Natural killer cell (primary cell): Measurements from ENCODE around the gene ZNF234. TPM values are rescaled to one million over a fixed set of nuclear protein-coding genes. Genes with fewer than 3 reads are reported as not detected.
"Not testable (repeated sequence)": the region's sequence is repeated elsewhere in the genome, so short reads cannot be mapped to it uniquely, and the experiment has no call there.

Experiments used
- ATAC-seq, 3 donors: fragments of 150-1000 bp in 2 of 3; fragments of 200-7000 bp in 1 of 3; cut with Tn5 transposase; 1 replicate in 1 of 3; 2 replicates in 2 of 3; pipeline ENCODE4 v1.10.0; 2021; ENCODE audit warnings: mild to moderate bottlenecking in 2 of 3, moderate library complexity in 2 of 3
- DNase-seq, 2 donors: peaks; one replicate each; pipeline versions ENCODE4 v3.0.0 to v3.0.0-alpha.2; 2013 to 2021; ENCODE audit warnings: mixed read lengths in 1 of 2
- H3K27ac ChIP-seq: one replicate; pipeline ENCODE4 v1.5.1; 2013; ENCODE audit warnings: mild to moderate bottlenecking, low read length
- H3K27me3 ChIP-seq: one replicate; pipeline ENCODE4 v1.6.1; 2013; ENCODE audit warnings: low read length; ENCODE audit not compliant: control insufficient read depth, insufficient read depth
- H3K36me3 ChIP-seq: one replicate; pipeline ENCODE4 v1.6.1; 2013; ENCODE audit warnings: low read length; ENCODE audit not compliant: control insufficient read depth, insufficient read depth
- H3K4me1 ChIP-seq: one replicate; pipeline ENCODE4 v1.6.1; 2013; ENCODE audit warnings: low read length; ENCODE audit not compliant: control insufficient read depth, insufficient read depth
- H3K4me3 ChIP-seq: one replicate; pipeline ENCODE4 v1.5.1; 2013; ENCODE audit warnings: low read length
- H3K9me3 ChIP-seq: one replicate; pipeline ENCODE4 v1.6.1; 2013; ENCODE audit warnings: low read length; ENCODE audit not compliant: control insufficient read depth, insufficient read depth
- H3K27ac Mint-ChIP-seq, 2 donors: one replicate each; pipeline ENCODE4 v1.8.0; 2022; ENCODE audit warnings: mild to moderate bottlenecking in 2 of 2, mixed read lengths in 2 of 2, moderate library complexity in 1 of 2
- H3K27me3 Mint-ChIP-seq, 2 donors: one replicate each; pipeline ENCODE4 v1.8.0; 2022; ENCODE audit warnings: low read depth in 2 of 2, mixed read lengths in 2 of 2
- H3K36me3 Mint-ChIP-seq: one replicate; pipeline ENCODE4 v1.8.0; 2022; ENCODE audit warnings: mixed read lengths
- H3K4me1 Mint-ChIP-seq, 2 donors: one replicate each; pipeline ENCODE4 v1.8.0; 2022; ENCODE audit warnings: mixed read lengths in 2 of 2
- H3K4me3 Mint-ChIP-seq: one replicate; pipeline ENCODE4 v1.8.0; 2022; ENCODE audit warnings: mild to moderate bottlenecking, moderate library complexity, mixed read lengths
- H3K9me3 Mint-ChIP-seq, 2 donors: one replicate each; pipeline ENCODE4 v1.8.0; 2022; ENCODE audit warnings: mixed read lengths in 2 of 2
- WGBS: methylation state at CpG from one replicate; pipeline ENCODE4 v1.1.7; 2013; ENCODE audit warnings: missing lambda C conversion rate; ENCODE audit not compliant: insufficient coverage; 5-methylcytosine and 5-hydroxymethylcytosine counted together
- intact Hi-C: fragments of 100-400 bp; cut with micrococcal nuclease; formaldehyde crosslinking; loops from one replicate; pipeline ENCODE4 v1.14.2; 2022
- total RNA-seq, 4 donors: library from RNA; stranded (reverse); fragments of 120-200 nt in 1 of 4; gene quantifications; one replicate each; pipeline versions ENCODE4 v1.2.3 to v1.2.4, GENCODE V29; 2013 to 2022
- TF ChIP-seq, protein P1 (sequence below): fragments of 200-600 bp; IDR thresholded peaks from one replicate; pipeline ENCODE4 v1.8.0; 2022; ENCODE audit warnings: antibody characterized with exemption

The ZNF234 gene
- total RNA-seq, 3 donors from 2014 or later (not counting 1 experiment from before 2014, with no cell fraction given), result 3.9 to 7.5 (median 5.5) TPM

DNA sequence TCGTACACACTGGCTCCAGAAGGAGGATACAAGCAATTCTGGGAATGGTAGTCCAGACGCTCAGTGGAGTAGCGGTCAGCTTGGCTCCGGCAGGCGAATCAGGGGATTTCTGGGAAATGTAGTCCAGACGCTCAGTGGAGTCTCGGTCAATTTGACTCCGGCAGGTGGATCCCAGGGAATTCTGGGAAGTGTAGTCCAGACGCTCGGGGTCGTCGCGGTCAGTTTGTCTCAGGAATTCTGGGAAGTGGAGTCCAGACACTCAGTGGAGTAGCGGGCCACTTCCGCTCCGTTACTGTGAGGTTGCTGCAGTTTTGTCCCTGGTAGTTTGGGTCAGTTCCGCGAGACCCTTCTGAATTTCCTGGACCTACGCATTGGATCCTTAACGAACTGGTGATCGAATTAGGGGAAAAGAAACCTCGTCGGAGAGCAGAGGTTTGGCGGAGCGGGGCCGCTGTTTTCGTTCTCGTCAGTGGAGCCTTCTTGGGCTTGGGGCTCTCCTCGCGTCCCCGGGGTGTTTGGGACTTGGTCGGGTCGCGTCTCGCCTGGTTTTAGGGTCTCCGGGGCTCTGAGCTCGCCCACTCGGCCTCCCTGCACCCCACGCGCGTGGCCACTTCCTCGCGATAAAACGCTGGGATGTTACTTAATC is 28.1 kb upstream of the ZNF234 start, which contains the start of gene ZNF225:
Gene ZNF225 (plus strand): TSS at position 262 of the 646 bp plus-strand sequence. CDS start 2,429 bp downstream, outside the sequence.
- Histone ChIP-seq H3K27ac (peak within 1 kb of the TSS; percentile 60), H3K9me3 (peaks cover 16% of the 10 kb centered on the region), H3K36me3 (peaks cover 14% of the 10 kb centered on the region), H3K27me3 (no peaks in the 10 kb centered on the region), H3K4me1 (peaks cover 20% of the 10 kb centered on the region), H3K4me3 (peak within 1 kb of the TSS; percentile 88)
- intact Hi-C loops, result no loop called here
- WGBS, result 0% methylated on average over 44 of the region's 44 CpGs
- Mint-ChIP-seq H3K27me3 (no peaks in the 10 kb centered on the region), H3K36me3 (peaks cover 18% of the 10 kb centered on the region), H3K27ac (peak within 1 kb of the TSS; percentile 90 to 92), H3K4me1 (peaks cover 23 to 31% of the 10 kb centered on the region in 2 donors), H3K9me3 (peaks cover 6 to 12% of the 10 kb centered on the region in 2 donors), H3K4me3 (peak within 1 kb of the TSS; percentile 97)
- peak; percentile 53 to 93 for DNase-seq
- peak; percentile 95 to 99 (median 95) for ATAC-seq
- TF ChIP-seq, protein P1, sequence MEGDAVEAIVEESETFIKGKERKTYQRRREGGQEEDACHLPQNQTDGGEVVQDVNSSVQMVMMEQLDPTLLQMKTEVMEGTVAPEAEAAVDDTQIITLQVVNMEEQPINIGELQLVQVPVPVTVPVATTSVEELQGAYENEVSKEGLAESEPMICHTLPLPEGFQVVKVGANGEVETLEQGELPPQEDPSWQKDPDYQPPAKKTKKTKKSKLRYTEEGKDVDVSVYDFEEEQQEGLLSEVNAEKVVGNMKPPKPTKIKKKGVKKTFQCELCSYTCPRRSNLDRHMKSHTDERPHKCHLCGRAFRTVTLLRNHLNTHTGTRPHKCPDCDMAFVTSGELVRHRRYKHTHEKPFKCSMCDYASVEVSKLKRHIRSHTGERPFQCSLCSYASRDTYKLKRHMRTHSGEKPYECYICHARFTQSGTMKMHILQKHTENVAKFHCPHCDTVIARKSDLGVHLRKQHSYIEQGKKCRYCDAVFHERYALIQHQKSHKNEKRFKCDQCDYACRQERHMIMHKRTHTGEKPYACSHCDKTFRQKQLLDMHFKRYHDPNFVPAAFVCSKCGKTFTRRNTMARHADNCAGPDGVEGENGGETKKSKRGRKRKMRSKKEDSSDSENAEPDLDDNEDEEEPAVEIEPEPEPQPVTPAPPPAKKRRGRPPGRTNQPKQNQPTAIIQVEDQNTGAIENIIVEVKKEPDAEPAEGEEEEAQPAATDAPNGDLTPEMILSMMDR, result no peak

DNA sequence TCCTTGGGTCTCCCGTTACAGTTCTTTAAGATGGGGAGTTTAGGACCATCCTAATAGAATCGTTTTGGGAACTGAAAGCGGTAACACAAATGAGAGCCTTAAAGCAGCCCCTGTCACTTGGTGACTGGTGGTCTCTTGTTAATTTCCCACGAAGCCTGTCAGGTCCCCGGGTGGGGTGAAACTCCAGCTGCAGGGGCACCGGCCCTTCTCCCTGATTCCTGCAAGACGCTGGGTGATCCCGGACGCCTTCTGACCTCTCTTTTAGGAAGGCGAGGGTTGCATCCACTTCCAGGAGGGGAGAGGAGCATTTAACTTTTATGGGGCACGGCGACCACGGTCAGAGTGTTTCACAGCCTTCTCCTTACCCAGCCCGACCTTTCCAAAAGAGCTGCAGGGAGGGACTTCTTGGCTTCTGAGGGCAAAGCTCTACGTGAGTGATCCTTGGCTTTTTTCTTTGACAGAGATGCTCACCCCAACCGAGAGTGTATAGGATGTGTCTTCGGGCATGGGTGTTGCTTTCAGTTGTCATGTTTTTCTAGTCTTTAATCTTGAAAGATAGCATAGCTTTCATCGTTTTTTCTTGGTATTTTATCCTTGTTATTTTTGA is 27.5 kb upstream of the ZNF234 start:
- 6% methylated on average over 15 of the region's 18 CpGs for WGBS
- peaks cover 6 to 10% of the 10 kb centered on the region in 2 donors for H3K9me3 Mint-ChIP-seq
- intact Hi-C loops, result no loop called here
- H3K27ac Mint-ChIP-seq, result peak overlapping the region; percentile 90 to 92
- H3K36me3 ChIP-seq, result peaks cover 18% of the 10 kb centered on the region
- H3K4me3 ChIP-seq, result peak overlapping the region; percentile 88
- H3K27me3 Mint-ChIP-seq, result no peaks in the 10 kb centered on the region
- peaks cover 23 to 31% of the 10 kb centered on the region in 2 donors for H3K4me1 Mint-ChIP-seq
- DNase-seq (peak in 1 of 2 donors; percentile 7), ATAC-seq (peak in 1 of 3 donors; percentile 15)
- H3K9me3 ChIP-seq, result peaks cover 15% of the 10 kb centered on the region
- H3K4me1 ChIP-seq, result peaks cover 20% of the 10 kb centered on the region
- peak overlapping the region; percentile 60 for H3K27ac ChIP-seq
- peaks cover 18% of the 10 kb centered on the region for H3K36me3 Mint-ChIP-seq
- TF ChIP-seq, protein P1, result no peak
- peak overlapping the region; percentile 97 for H3K4me3 Mint-ChIP-seq
- no peaks in the 10 kb centered on the region for H3K27me3 ChIP-seq

DNA sequence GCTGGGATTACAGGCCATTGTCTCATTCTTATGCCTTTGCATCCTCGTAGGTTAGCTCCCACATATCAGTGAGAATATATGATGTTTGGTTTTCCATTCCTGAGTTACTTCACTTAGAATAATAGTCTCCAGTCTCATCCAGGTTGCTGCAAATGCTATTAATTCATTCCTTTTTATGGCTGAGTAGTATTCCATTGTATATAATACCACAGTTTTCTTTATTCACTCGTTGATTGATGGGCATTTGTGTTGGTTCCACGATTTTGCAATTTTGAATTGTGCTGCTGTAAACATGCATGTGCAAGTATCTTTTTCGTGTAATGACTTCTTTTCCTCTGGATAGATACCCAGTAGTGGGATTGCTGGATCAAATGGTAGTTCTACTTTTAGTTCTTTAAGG is 20.2 kb upstream of the ZNF234 start:
- H3K27ac ChIP-seq, H3K27ac Mint-ChIP-seq, ATAC-seq, DNase-seq, H3K4me3 ChIP-seq, H3K4me3 Mint-ChIP-seq, intact Hi-C loops, H3K9me3 ChIP-seq, H3K4me1 ChIP-seq, H3K27me3 Mint-ChIP-seq, H3K27me3 ChIP-seq: not testable (repeated sequence)
- Mint-ChIP-seq H3K9me3 (peaks cover 2 to 17% of the 10 kb centered on the region in 2 donors), H3K36me3 (peaks cover 62% of the 10 kb centered on the region), H3K4me1 (peaks cover 4 to 18% of the 10 kb centered on the region in 2 donors)
- WGBS, result 98% methylated on average over 4 of the region's 4 CpGs
- H3K36me3 ChIP-seq, result peaks cover 53% of the 10 kb centered on the region

DNA sequence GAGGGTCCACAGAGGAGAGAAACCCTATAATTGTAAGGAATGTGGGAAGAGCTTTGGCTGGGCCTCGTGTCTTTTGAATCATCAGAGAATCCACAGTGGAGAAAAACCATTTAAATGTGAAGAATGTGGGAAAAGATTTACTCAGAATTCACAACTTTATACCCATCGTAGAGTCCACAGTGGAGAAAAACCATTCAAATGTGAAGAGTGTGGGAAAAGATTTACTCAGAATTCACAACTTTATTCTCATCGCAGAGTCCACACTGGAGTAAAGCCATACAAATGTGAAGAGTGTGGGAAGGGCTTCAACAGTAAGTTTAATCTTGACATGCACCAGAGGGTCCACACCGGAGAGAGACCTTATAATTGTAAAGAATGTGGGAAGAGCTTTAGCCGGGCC is 9.4 kb upstream of the ZNF234 start:
- peaks cover 34% of the 10 kb centered on the region for H3K36me3 ChIP-seq
- ATAC-seq (no peak), DNase-seq (no peak)
- Mint-ChIP-seq H3K27ac (no peak overlapping the region), H3K9me3 (peaks cover 5 to 11% of the 10 kb centered on the region in 2 donors), H3K36me3 (peaks cover 23% of the 10 kb centered on the region), H3K4me3 (no peak overlapping the region), H3K27me3 (peaks cover 2 to 8% of the 10 kb centered on the region in 2 donors), H3K4me1 (no peaks in the 10 kb centered on the region)
- WGBS, result 96% methylated on average over 3 of the region's 5 CpGs
- TF ChIP-seq, protein P1, result no peak
- no peak overlapping the region for H3K27ac ChIP-seq
- H3K4me3 ChIP-seq, result no peak overlapping the region
- intact Hi-C loops, result no loop called here
- no peaks in the 10 kb centered on the region for H3K27me3 ChIP-seq
- H3K4me1 ChIP-seq, result no peaks in the 10 kb centered on the region
- peaks cover 36% of the 10 kb centered on the region for H3K9me3 ChIP-seq
